GM18507 (cell line): Measurements from ENCODE around the gene ACACA.

Experiments used
- DNase-seq: peaks from one replicate; pipeline ENCODE4 v3.0.0; 2011; ENCODE audit warnings: low read depth; ENCODE audit not compliant: insufficient read length; ENCODE audit errors: extremely low spot score
- FAIRE-seq: peaks from 2 replicates; lab custom pipeline; 2011; peaks lifted over from hg19 to GRCh38; lab: Jason Lieb, UNC

ACACA gene

DNA sequence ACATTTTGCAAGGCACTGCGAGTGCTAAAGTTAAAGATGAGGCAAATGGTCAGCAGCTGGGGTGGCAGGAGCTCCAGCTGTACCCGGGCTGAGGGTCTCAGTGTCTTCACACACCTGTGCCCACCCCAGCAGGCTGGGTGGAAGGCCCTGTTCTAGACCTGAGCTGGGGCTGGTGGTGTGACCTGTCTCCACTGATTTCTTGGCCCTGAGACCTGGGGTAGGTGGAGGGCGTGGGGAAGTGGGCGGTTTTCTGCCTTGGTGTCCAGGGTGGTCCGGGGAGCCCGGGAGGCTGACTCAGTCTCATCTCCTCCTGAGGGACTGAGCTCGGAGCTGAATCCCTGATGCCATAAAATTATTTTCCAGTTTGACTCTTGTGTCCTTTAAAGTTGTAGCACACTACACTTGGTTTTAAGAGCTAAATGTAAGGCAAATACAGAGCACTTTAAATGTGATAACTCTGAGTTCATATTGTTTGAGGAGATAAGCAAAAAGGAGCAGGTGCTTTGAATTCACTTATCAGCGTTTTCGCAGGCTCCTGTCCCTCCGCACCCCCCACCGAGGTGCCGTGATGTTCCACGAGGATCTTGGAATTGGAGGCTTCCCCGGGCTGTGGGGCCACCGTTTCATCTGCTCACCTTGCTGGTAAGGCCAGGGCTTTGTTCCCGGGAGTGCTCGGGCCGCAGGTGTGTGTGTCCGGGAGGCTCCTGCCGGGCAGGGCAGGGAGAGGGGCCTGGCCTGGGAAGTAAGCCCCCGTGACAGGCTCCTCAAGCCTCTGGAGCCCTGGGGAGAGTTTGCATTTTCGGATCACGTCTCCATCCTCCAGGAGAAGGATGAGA is 340.9 kb downstream of the ACACA start:
- no peak for DNase-seq
- FAIRE-seq, result no peak

DNA sequence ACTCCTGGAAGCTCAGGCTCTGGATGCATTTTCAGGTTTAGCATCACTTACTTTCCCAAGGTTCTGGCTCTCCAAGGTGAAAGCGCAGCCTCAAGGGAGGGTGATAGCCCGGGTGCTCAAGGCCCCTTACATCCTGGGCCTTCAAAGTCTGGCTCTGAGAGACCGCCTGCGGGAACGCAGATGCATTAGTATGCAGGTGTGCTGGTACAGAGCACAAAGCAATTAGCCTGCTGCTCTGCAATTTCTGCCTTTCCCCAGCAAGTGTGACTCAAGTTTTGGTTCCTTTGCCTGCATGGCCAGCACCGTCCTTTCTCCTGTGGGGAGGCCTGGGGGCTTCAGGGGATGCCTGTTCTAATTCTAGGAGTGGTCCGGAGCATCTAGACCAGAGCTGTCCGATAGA is 341.7 kb downstream of the ACACA start:
- no peak for DNase-seq
- FAIRE-seq, result no peak

DNA sequence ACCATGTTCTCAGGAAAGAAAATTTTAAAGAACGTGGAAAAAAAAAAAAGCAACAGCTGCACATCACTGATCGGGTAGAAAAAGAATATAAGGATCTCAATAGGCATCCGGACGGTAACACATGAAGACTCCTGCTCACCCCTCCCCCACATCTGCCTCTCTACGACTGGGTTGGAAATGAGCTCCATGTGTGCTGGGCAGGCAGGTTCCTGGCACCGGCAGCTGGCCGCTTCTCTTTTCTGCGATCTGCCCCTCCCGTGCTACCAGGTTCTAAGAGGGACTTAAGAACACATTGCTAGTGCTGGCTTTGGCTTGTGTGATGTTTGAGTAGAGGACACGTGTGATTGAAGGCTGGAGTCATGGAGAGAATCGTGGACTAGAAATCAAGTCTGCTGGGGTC is 342.4 kb downstream of the ACACA start:
- DNase-seq (no peak), FAIRE-seq (no peak)

DNA sequence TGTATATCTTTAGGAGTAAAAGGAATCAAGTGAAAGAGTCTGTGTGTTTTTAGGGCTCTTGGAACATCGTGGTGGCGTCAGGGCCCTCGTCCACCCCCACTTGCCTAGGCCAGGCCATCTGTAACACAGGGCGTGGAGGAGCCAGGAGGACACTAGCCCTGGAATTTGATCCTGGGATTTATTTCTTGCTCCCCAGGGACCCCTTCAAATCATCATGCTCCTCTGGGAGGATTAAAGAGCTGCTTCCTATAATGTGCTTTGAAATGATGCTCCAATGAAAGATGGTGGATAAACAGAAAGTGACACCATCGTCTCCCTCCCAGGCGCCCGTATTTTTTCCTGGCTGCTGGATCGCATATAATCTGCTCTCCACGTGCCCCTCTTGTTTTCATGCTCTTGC is 344.6 kb downstream of the ACACA start:
- DNase-seq (no peak), FAIRE-seq (no peak)

DNA sequence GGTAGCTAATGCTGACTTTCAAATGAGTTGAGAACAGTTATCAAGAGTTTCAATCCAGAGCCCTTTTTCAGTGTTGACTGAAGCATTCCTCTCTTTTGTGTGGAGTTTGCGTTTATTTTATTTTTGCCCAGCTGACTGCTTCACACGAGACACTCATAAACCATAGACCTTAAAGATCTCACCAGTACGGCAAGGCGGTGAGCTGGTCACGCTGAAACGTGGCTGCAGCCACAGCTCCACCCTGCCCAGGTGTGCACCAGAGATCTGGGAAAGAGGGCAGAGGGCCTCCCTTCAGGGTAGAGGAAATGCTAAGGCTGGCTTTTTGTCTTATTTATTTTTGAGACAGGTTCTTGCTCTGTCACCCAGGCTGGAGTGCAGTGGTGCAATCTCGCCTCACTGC is 345.7 kb downstream of the ACACA start:
- FAIRE-seq (no peak), DNase-seq (no peak)

DNA sequence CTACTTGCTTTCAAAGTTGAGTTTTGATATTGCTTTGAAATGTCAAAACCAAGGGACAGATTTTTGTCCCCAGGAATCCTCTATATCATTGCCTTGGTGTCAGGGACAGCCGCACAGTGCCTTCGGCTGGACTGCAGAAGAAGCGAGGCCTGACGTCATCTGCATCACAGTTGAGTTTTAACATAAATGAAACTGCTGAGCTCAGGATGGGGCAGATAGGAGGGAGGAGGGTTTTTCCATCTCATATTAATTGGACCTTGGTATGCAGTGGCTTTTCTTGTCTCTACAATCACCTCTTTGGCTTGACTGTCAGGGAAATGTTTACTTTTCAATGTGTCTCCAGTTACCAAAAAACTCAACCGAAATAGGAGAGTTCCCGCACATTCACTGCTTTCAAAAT is 346.5 kb downstream of the ACACA start:
- no peak for FAIRE-seq
- no peak for DNase-seq

DNA sequence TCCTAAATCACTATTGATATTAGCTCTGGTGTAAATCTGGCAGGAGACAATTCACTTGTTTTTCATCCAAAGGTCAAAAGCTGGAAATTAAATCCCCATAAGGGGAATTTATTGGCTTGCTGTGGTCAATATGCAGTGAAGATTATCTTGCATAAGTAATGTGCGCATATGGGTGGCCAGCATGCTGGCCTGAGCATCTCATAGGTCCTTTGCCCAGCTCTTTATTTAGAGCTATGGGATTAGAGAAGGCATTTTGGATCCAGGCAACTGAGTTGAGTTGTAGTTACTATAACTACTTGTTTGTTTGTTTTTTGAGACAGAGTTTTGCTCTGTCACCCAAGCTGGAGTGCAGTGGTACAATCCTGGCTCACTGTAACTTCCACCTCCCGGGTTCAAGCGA is 347.1 kb downstream of the ACACA start:
- DNase-seq (no peak), FAIRE-seq (no peak)

DNA sequence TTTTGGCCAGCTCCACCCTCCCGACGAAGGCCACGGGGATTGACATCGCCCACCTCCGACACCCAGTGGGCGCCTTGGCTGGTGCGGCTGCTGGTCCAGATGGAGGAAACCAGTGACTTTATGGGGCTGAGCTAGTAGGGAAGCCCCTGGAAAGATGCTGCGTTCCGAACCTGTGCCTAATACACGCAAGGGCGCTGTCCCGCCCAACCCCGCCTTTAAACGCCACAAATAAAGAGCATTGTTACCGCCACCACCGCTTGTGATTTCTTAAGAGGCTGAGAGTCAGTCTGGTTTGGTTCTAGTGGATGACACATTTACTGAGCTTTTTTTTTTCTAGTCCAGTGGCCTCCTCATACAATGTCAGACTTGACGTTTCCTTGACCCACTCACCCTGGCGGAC is 350.0 kb downstream of the ACACA start:
- DNase-seq (no peak), FAIRE-seq (no peak)

DNA sequence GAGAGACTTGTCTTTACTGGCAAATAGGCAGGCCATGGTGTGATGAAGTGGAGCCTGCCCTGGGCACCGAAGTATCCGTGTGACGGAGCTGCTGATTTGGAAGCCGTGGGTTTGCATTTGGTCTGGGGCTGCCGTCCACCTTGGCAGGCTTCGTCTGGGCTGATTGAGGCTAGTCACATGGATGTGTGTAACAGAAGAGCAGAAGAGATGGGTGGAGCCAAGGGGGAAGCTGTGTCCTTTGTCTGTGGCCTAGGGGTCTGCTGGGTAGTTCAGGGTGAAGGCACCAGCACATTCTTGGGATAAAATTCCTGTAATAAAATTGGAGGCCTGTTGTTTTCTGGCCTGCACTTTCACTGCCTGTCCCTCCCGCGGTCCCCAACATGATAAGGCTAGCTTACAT is 351.7 kb downstream of the ACACA start:
- FAIRE-seq, result no peak
- DNase-seq, result no peak

DNA sequence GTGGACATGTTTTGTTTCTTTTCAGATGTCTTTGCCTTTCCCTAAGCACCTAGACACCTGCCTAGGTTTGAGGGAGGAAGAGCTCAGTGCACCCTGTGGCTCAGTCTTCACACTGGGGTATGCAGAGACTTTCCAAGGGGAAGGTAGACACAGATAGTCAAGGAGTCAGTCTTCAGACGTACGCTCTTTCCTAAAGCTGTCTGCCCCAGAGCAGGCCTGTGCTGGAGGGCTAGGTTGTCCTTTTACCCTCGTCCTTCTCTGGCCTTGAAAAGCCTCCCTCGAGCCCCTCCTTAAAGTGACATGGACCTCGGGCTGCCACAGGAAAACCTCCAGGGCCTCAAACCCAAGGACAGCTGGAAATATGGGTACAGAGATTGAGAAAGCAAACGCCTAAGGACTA is 354.2 kb downstream of the ACACA start:
- FAIRE-seq (no peak), DNase-seq (no peak)

DNA sequence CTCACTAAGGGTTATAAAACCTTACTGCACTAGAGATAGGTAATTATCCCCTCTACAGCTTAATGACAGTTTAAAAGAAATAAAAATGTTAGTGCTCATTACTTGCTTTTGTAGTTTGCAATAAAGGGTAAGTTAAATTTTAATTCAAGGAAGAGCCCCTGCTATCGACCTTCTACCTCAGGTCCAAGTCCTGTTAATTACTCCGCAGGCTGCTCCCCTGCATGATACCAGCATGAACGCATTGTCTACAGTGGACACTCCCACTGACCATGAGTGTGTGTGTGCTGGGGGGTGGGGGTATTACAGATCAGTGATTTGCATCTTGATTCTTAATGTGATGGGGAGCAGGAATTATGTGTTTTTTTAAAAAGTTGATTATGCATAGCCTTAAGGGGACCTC is 354.8 kb downstream of the ACACA start:
- no peak for DNase-seq
- no peak for FAIRE-seq

DNA sequence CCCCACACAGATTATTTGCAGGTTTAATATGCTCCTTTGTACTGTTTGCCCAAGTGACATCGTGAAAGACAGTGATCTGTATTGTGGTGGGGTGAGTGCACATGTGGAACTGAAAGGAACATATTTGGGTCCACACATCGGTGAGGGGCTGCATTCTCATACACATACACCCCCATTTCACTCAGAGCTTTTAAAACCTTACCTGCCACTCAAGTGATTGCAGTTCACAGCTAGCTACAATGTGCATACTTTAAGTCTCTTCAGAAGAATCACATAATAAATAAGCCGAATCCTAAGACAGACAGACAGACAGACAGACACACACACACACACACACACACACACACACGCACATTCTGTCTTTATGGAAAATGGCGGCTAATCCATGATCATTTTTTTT is 355.3 kb downstream of the ACACA start:
- FAIRE-seq (no peak), DNase-seq (no peak)

DNA sequence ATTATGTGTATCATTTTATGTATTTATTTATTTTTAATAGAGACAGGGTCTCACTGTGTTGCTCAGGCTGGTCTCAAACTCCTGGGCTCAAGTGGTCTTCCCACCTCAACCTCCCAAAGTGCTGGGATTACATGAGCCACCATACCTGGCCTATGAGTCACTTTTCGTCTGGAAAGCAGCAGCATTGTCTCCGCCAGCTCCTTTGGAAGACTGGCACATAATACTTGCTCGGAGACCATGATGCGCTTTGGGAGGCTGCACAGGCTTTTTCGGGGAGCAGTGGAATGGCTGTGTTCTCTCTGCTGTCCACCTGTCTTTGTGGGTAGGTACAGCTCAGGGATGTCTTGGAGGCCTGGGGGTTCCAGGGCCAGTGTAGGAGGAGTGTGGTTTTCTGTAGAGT is 355.7 kb downstream of the ACACA start:
- no peak for FAIRE-seq
- DNase-seq, result no peak

DNA sequence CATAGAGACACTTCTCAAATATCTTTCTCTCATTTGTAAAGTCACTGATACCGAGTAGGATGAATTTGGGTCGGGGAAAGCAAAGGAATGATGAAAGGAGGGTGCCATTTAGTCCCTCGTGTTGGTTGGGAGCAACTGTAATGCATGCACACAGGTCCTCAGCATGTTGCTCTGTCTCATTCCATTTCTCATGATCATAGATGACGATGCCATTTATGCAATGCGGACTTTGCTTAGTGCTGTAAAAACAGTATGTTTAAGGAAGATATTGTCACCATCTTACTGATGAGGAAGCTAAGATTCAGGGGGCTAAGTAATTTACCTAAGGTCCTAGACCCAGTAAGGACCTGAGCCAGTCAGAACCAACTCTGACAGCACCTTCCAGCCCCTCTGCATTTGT is 357.8 kb downstream of the ACACA start:
- FAIRE-seq (no peak), DNase-seq (no peak)

DNA sequence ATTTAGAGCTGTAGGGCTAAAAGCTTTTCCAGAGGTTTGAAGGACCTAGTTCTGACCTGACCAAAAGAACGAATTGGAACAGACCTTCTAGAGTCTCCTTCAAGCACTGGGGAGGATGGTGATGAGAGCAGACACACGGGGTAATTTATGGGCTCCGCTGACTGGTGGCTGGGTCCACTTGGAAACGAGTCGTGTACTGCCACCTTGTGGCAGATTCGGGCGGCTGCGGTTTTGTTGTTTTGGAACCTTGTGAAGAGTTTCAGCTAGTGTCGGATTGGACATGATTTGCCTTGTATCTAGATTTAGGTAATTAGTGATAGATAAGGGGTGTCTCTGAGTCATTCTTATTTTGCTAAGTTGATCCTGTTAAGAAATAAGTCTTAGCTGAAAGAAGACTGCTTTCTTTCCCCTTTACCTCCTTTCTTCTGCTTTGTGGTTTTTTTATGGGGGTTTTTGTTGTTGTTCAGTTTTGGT is 359.0 kb downstream of the ACACA start:
- FAIRE-seq, result no peak
- peak; percentile 48 for DNase-seq

DNA sequence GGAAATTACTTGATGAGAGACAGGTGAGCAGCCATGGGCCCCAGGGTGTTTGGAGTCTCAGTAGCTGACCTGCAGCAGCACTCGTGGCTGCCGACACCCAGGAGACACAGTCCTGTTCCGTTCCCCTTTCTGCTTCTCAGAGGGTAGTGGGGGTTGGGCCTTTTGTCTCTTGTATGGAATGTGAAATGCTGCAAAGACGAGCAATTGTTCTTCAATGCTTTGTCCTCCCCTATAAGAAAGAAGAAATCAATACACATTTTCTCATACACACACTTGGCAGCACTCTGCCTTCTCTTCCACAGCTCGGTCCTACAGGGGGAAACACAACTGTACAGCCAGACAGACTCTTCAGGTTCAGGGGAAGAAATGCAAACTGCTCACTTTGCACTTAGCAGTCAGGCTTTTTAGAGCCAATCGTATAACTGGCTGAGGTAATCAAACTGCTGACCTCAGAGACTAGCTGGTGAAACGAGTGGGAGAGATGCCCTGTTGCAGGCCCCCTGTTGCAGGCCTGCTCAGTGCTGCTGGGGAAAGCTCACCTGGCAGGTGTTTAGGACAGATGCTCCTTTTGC is 361.2 kb downstream of the ACACA start:
- FAIRE-seq, result no peak
- no peak for DNase-seq

DNA sequence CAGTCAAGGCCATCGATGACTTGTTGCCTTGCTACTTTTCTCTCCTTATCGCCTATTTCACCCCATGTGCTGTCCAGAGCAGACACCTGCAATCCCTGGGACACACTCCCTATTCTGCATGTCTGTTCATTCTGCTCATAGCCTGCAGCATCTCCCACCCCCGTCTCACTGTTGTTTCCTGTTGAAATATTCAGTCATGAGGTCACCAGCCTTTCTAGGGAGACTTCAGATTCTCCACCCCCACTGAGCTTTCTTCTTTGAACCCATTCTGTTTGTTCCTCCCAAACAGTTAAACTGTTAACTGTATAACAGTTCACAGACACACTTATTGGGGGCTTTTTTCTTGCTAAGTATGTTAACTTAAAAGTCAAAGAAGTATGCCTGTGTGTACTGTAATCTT is 363.4 kb downstream of the ACACA start:
- FAIRE-seq, result no peak
- no peak for DNase-seq

DNA sequence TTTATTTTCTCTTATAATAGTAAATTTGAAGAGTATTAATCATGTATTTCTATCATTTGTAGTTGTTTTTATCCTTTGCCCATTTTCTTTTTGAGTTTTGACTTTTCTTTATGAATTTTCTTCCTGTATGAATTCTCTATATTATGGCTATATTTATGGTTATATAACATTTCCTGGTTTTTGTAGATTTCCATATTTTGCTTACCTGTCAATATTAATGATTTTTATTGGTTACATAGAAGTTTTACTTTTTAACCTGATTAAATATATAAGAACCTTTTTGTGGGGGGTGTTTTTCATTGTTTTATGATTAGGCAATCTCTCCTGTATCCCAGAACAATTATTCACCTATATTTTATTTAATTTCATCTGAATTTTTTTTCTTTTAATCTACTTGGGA is 364.7 kb downstream of the ACACA start:
- no peak for DNase-seq

DNA sequence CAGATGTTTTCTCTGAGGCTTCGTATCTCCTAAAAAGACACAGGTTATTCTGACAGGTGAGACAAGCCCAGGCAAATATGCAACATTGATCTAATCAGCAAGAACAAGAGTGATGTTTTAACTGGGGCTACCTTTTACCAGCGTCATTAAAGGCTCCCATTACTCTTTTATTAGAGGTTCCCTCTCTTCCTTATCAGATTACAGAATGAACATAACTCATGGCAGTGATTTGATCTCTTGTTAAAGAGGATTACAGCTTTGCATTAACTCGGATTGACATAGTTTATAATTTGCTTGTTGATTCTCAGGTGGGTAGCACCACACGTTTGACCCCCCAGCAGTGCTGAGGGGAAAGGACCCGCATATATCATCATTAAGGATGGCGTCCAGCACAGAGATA is 367.4 kb downstream of the ACACA start:
- DNase-seq, result no peak
- FAIRE-seq, result no peak

More for the DNA sequence above, 364.7 kb downstream of the ACACA start:
- no peak for FAIRE-seq

DNA sequence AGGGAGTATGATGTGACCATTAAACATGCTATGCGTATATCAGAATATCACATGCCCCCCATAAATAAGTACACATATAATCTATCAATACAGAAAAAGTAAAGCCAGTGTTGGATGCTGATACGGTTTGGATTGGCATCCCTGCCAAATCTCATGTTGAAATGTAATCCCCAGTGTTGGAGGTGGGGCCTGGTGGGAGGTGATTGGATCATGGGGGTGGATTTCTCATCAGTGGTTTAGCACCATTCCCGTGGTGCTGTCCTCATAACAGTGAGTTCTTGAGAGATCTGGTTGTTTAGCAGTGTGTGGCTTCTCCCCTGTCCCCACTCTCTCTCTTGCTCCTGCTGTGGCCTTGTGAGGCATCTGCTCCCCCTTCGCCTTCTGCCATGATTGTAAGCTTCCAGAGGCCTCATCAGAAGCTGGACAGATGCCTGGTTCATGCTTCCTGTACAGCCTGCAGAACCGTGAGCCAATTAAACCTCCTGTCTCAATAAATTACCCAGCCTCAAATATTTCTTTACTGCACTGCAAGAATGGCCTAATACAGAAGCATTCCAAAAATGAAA is 369.0 kb downstream of the ACACA start:
- DNase-seq, result no peak
- no peak for FAIRE-seq
